Left renal cortex interstitium (tissue), 4 donors: ENCODE measurements around the gene TOX2. TPM values are rescaled to one million over a fixed set of nuclear protein-coding genes. Genes with fewer than 3 reads are reported as not detected.

Source experiments
- DNase-seq, 4 donors: peaks; one replicate each; pipeline ENCODE4 v3.0.0-alpha.2; 2013; ENCODE audit warnings: low read depth in 4 of 4, low spot score in 2 of 4, missing footprints in 1 of 4
- polyA plus RNA-seq, 4 donors: library from polyadenylated mRNA; unstranded; fragments of 120-200 nt; gene quantifications; one replicate each; pipeline ENCODE4 v1.2.1, GENCODE V29; 2013; ENCODE audit not compliant: insufficient read length in 4 of 4

The TOX2 gene
- polyA plus RNA-seq, 4 donors: 3.7 to 5.5 (median 4.5) TPM

DNA sequence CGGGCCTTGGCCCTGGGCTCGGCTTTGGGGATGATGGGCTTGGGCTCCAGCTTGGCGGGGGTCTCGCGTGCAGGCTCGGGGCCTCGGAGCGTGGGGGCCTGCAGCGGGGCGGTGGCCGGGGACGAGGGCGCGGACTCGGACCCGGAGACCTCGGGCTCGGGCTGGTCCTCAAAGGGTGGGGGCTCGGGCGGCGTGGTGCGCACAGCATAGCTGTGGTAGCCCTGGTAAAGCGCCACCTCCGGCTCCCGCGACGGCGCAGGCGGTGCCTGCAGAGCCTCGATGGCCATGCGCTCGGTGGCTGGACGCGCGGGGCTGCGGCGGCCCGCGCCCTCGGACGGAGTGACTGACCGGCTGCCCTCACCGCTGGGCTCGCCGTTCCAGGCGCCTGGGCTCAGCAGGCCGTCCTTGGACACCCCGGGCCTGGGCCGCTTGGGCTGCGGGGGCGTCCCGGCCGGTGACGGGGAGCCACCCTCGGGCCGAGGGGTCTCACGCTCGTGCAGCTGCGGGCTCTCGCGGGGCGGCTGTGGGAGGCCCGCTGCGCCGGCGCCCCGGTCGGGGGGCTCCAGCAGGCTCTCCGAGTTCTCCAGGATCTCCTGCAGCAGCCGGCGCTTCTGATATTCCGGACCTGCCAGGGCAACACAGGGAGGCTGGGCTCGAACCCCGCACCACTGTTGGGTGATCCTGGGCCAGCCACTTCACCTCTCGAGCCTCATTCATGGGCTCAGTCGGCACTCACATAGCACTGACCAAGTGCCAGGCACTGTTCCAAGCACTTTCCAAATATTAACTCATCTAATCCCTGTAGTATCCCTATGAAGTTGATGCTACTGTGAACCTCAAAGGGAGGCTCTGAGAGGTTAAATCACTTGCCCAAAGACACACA, 201.4 kb downstream of the TOX2 start:
- no peak for DNase-seq

DNA sequence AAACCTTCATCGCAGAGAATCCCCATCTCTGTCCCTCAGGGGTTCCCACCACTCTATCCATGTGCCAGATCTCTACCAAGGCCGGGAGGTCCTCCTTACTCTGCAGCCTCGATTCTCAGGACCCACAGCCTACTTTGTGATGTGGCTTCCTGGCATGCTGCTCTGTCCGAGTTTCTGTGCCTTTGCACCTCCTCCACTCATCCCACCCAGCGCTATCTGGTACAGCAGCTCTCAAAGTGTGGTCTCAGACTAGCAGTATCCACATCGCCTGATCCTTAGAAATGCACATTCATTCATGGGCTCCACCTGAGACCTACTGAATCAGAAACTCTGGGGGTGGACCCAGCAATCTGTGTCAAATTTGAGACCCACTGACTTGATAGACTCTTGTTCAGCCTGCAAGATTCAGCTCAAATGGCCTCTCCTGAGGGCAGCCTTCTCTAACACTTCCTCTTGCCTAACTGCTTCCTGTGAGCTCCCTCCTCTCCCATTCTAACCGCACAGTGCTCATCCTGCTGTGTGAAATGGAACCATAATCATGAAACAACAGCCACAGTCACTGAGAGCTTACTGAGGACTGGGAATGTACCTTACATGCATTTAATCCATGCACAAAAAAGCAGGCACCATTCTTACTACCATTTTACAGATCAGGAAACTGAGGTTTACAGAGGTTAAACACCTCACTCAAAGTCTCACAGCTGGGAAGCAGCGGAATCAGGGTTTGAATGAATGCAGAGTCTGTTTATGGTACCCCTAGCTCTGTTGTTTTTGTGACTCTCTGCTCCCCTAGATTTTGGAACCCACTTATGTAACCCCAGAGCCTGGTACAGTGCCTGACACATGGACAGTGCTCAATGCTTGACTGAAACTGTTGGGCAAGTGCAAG, 202.9 kb downstream of the TOX2 start:
- DNase-seq: no peak

DNA sequence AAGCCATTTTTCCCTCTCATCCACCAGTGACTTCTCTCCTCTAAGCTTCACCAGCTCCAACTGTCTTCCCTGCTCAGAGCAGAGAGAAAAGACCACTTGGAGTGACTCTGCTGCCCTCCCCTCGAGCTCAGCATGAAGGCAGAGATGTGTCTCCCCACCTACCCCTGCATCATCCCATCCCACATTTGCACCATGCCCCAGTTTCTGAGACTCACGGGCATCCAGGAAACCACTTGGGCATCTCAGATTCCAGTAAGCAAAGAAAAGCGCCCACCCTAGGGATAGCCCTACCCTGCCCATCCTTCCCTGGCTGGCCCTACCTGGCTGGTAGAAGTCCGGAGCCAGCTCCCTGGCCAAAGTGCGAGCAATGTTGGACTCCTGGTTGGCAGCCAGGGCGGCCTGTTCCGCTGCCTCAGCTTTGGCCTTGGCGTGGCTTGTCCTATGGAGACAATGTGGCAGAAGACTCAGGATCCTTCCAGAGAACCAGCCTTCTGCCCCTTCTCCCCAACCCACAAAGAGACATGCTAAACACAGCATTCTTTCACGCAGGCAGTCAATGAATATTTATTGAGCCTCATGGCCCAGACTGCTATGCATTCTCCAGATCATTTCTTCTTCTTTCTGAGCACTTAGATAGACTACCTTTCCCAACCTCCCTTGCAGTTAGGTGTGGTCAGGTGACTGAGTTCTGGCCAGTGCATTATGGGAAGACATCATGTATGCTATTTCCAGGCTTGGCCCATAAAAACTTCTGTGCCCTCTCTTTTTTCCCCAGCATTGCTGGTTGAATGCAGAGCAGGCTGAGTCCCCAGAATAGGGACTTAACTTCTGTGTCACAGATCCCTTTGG, 203.8 kb downstream of the TOX2 start:
- no peak for DNase-seq

Other genes starting within 250 kb of the TOX2 start
- gene MYBL2, start 247.7 kb upstream of the TOX2 start, polyA plus RNA-seq: 10 to 100 TPM; 21.1 to 30.8 (median 27.3) TPM
- not detected for gene GTSF1L, start 187.8 kb upstream of the TOX2 start, polyA plus RNA-seq